Body of pancreas (tissue), 4 donors: ENCODE measurements around the gene STPG1.

Experiments
- POLR2A ChIP-seq, 3 donors: fragments of 450-650 bp; IDR thresholded peaks; one replicate each; pipeline ENCODE4 v1.6.1; 2016; ENCODE audit warnings: antibody characterized with exemption in 3 of 3, mild to moderate bottlenecking in 2 of 3
- TF ChIP-seq, protein P1 (sequence below), 7 experiments: fragments of 450-650 bp in 4 of 7; fragments of 200-600 bp in 3 of 7; sonication (generic) in 3 of 7; IDR thresholded peaks; one replicate each; pipeline ENCODE4 v1.5.1; 2016 to 2019; ENCODE audit warnings: antibody characterized with exemption in 7 of 7

DNA sequence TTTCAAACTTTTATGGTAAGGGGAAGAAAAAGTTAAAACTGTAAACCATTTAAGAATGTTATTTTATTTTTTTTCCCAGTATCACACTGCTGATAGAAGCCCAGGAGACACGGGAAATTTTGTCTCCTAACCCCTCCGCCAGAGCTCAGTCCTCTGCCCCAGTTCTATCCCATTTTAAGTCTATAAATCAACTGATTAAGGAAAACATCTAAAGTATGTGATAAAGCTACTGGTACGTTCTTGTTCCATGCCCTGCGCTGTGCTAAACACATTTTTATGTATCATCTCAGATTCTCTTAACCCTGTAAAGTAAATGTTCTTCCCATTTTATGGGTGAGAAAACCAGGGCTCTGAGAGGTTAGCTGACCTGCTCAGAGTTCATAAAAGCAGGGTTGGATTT, 36.7 kb upstream of the STPG1 start:
- TF ChIP-seq, protein P1, sequence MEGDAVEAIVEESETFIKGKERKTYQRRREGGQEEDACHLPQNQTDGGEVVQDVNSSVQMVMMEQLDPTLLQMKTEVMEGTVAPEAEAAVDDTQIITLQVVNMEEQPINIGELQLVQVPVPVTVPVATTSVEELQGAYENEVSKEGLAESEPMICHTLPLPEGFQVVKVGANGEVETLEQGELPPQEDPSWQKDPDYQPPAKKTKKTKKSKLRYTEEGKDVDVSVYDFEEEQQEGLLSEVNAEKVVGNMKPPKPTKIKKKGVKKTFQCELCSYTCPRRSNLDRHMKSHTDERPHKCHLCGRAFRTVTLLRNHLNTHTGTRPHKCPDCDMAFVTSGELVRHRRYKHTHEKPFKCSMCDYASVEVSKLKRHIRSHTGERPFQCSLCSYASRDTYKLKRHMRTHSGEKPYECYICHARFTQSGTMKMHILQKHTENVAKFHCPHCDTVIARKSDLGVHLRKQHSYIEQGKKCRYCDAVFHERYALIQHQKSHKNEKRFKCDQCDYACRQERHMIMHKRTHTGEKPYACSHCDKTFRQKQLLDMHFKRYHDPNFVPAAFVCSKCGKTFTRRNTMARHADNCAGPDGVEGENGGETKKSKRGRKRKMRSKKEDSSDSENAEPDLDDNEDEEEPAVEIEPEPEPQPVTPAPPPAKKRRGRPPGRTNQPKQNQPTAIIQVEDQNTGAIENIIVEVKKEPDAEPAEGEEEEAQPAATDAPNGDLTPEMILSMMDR (IDR thresholded peaks at IDR 0.05), result no peak
- no peak for TF ChIP-seq POLR2A (IDR thresholded peaks at IDR 0.05)
